NCI-H1105 treated with DMSO at 0.1 percent for 48 hours (cell line): ENCODE data around the gene SDK1.

Source experiments
- DNase-seq: peaks from one replicate; lab custom pipeline; 2025; lab: John Stamatoyannopoulos, UW

Gene SDK1

DNA sequence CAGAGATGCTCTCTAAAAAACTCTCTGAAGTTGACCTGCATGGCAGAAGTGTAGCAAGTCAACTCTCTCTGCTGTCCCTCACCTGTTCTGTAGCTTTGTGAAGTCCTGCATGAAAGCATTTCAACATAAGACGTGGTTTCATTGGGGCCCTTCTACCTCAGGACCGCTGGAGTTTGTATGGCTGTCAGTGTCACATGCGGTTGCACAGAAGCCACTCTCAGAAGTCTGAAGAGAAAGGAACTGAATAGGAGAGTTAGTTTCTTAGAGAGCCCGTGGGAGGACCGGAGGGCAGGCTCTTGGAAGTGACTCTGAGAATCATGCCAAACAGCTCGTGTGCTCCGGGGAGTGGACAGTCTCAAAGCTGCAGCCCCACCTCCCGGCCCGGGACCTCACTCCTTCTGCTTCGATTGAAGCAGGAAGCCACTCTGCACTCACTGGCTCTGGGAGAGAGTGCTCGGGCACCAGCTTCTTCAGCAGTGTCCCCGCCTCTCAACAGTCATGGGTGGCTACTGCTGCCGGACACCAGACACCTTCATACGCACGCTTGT, 486.7 kb downstream of the SDK1 start:
- no peak for DNase-seq

- DNase-seq: no peak
Observed at GRCh38 chr7:3790803-3791202, 489.8 kb downstream of the SDK1 start.

DNA sequence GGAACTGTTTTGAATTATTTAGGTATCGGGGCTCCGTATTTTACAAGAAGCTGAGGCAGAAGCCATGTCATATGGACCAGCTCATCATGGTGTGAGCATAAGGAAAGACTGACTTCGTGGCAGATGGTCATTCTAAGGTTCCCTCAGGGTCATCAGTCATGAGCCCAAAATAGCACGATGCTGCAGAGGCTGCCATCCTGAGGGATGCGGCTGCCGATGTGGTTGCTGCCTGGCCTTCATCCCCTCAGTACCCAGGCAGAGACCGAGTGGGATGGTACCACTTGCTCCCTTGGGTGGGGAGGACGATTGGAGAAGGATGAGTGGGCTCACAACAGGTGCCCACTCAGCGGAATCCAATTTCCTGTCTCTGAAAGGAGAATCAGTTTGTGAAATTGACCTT, 490.3 kb downstream of the SDK1 start:
- DNase-seq: no peak

- DNase-seq: no peak
Observed at GRCh38 chr7:3795141-3795540, 494.1 kb downstream of the SDK1 start.

- no peak for DNase-seq
Observed at GRCh38 chr7:3795781-3796180, 494.7 kb downstream of the SDK1 start.

- DNase-seq: no peak
Observed at GRCh38 chr7:3805151-3805550, 504.1 kb downstream of the SDK1 start.

DNA sequence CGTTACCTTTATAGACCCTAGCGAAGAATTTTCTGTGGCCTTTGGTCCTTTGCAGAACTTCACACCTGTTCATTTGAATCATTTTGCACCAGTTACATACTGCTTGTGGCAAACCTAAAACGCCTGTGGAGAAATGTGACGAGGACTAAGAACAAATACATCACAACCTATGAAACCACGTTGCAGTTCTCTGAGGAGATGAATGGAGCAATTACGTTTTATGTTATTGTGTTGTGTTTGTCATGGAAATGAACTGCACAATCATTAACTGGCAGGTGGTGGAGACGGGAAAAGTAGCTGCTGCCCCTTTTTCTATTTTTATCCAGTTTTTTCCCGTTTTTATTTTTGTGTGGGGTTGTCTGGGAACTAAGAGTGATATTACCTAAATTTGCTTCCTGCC, 505.5 kb downstream of the SDK1 start:
- no peak for DNase-seq

GRCh38 chr7:3807824-3808223, 506.8 kb downstream of the SDK1 start:
- DNase-seq: no peak

DNA sequence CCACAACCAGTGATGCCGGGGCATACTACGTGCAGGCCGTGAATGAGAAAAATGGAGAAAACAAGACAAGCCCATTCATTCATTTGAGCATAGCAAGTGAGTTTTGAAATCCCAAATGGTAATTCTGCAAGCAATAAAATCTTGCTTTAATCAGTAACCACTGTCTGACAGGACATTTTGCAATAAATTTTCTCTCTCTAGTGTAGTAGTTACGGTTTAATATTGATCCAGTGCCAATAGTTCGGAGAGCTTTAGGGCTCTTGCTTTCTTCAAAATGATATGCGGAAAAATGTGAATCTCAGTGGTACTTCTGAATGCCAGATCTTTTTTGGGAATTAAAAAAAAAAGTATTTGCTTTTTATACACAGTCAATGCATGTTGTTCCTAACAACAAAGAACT, 520.4 kb downstream of the SDK1 start:
- DNase-seq: no peak

DNA sequence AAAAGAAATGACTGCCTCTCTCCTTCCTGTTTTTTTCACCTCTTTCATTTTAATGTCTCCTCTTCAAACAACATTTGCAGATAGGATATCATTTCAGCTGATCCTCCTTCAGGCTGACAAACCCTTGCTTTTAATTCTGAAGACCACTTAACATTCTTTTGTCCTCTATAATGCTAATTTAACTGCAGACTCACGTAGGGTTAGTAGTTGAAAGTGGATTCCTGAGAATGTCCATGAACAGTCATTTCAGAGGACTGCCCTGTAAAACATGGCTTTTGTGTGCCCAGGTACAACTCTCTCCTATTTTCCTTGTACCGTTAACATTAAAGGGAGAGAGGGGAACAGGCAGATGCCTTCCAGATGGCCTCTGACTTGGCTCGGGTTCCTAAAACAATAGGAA, 524.4 kb downstream of the SDK1 start:
- DNase-seq: no peak

GRCh38 chr7:3832199-3832598, 531.1 kb downstream of the SDK1 start:
- DNase-seq: peak; percentile 42

- no peak for DNase-seq
Observed at GRCh38 chr7:3835109-3835508, 534.1 kb downstream of the SDK1 start.

- DNase-seq: no peak
Observed at GRCh38 chr7:3836855-3837254, 535.8 kb downstream of the SDK1 start.

DNA sequence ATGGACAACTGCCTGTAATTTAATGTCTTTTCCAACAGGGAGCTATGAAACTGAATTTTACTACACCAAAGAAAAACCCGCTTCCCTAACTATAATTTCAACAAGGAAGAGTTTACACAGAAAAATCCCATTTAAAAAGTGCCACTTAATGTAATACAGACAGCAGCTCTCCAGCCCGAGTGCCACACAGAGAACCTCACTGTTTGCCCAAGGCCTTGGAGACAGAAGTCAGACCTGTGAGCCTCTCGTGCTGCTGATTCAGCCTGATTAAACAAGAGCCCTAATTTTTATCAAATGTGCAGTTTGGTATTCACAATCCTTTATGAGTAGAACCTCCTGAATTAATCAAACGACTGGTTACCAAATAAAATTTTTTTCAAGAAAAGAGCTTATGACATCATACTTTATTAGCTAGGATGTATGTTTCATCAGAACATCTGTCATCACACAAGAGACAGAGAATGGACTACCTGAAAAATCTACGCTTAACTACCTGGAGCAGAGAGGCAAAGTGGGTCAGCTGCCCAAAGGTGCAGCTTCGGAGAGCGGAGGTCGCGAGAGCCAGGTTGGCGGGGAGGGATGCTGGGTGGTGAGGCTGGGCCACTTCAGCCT, 543.6 kb downstream of the SDK1 start:
- no peak for DNase-seq

DNA sequence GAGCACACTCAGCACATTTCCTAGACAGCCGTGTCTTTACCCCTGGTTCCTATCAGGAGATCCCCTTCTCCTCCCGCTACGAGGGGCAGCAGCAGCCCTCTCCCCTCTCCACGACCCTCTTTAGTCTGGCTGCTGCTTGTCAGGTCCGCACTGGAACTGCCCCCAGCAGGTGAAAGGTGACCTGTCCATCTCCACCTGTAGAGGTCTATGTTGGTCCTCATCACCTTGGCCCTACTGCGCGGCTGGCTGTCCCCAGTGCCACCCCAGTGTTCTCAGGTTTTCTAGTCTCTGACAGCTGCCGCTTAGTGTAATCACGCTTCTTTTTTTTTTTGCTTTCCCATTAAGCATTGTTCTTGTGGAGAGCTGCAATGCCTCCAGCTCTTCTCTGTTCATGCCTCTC, 545.7 kb downstream of the SDK1 start:
- no peak for DNase-seq

- DNase-seq: no peak
Observed at GRCh38 chr7:3847336-3847735, 546.3 kb downstream of the SDK1 start.

DNA sequence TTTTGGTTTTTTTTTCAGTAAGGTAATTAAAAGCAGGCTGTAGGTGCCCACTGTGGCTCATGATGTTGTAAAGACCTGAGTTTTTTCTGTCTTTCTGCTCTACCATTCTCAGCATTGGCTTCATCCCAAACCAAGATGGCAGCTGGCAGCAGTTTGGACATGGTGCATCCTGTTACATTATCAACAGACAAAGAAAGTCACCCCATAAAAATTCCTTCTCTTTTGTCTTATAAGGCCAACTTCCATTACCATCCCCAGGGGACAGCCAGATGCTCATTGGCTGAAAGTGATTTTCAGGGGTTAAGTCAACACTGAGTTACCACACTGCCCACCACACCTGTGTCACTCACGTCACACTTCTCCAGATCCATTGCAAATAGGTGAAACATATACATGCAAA, 558.4 kb downstream of the SDK1 start:
- DNase-seq: no peak

DNA sequence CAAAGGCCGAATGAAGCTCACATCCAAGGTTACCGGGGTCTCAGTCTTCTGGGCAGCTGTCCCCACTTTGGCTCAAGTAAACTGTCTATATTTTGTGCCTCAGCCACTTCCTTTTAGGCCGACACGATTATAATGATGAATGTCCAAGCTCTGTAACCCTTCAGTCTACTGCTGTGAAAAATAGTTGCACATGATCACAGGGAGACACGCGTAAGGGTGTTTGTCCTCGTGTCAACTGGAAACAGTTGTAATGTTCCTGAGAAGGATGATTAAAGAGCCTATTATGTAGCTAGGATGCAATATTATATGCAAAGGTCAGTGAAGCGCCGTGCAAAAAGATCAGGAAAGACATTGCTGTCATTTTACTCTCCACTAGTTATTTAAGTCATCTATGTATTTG, 559.9 kb downstream of the SDK1 start:
- no peak for DNase-seq

DNA sequence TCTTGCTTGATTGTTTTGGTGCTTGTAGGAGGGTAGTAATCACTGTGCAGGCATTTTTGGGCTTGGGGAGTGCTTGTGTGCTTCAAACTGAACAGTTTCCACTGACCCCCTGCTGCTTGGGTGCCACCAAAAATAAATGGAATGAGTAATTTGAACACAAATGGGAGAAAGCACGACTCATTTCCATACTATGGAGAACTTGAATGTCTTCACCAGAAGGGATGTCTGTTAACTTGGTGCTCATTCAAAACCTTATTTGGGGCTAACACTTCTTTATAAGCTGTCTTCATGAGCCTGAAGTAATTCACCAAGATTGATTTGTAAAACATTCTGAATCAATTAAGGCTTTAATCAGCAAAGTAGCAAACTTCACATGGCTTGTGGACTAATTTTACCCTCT, 560.3 kb downstream of the SDK1 start:
- no peak for DNase-seq

GRCh38 chr7:3861941-3862340, 560.9 kb downstream of the SDK1 start:
- no peak for DNase-seq

DNA sequence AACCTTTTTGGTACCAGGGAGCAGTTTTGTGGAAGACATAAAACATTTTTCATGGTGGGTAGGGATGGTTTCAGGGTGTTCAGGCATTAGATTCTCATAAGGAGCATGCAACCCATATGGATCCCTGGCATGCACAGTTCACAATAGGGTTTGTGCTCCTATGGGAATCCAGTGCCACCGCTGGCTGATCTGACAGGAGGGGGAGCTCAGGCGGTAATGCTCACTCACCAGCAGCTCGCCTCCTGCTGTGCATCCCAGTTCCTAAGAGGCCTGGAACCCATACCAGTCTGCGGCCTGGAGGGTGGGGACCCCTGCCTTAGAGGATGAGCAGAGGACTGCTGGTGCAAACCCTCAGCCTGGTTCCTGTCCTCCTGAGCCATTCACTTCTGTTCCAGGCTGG, 561.7 kb downstream of the SDK1 start:
- DNase-seq: no peak

- DNase-seq: no peak
Observed at GRCh38 chr7:3866277-3866676, 565.2 kb downstream of the SDK1 start.

- DNase-seq: no peak
Observed at GRCh38 chr7:3867863-3868262, 566.8 kb downstream of the SDK1 start.

GRCh38 chr7:3879355-3880075, 578.5 kb downstream of the SDK1 start:
- DNase-seq: peak; percentile 79
